ENCODE data around the gene ATP6V0E1.

The ATP6V0E1 gene

DNA sequence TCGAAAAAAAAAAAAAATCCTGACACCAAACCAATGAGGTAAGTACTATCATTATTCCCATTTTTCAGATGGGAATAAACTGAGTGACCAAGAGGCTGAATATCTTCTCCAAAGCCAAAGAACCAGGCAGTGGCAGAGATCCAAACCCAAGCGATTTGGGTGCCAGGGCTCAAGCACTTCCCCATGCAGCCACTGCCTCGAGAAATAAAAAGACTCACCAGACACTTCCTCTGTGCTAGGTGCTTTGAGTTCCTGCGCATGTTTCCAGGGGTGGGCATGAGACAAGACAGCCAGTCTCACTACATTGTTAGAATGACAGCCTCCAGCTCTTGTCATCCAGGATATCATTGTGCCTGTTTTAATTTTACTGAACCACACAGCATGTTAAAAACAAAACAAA lies 26.6 kb upstream of the ATP6V0E1 start:
- DNase-seq (ENCODE audit: low read depth), result no peak

- no peak for DNase-seq (ENCODE audit: low read depth)
These were observed 26.1 kb upstream of the ATP6V0E1 start for GRCh38 chr5:172957458-172957857.

GRCh38 chr5:172958331-172959046 lies 25.1 kb upstream of the ATP6V0E1 start:
- DNase-seq (ENCODE audit: low read depth), result peak; percentile 79

- DNase-seq (ENCODE audit: low read depth), result peak; percentile 56
These were observed 23.5 kb upstream of the ATP6V0E1 start for GRCh38 chr5:172959824-172960799.

DNA sequence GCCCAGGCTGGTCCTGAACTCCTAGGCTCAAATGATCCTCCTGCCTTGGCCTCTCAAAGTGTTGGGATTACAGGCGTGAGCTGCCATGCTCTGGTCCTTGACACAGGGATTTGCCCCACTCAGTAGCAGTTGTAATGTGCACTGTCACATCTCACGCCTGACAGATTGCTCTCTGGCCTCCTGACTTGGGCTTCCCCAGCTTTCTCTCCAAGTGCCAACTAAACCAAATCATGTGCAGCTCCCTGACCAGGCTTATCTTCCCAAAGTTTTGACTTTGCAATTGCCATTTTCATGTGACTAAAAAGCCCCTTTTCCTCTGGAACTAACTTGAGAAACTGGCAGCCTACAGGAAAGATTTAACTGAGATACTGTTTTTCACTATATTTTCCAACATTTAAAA lies 13.7 kb upstream of the ATP6V0E1 start:
- no peak for DNase-seq (ENCODE audit: low read depth)

DNA sequence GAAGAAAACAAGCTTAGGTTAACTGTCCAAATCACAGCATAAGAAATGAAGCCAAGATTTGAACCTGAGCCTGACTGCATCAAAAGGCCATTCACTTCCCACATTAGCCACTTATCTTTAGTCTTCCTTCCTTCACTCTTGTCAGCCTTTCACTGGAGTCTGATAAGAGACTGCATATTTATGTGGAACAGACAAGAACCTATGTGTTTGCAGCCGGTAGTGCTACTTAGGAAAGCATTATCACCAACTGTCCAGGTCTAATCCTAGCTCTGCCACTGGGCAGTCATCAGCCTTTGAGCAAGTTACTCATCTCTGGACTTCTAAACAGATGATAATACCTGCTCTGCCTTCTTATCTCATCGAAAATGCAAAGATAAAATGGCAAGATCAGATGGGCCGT lies 12.1 kb upstream of the ATP6V0E1 start:
- no peak for DNase-seq (ENCODE audit: low read depth)

DNA sequence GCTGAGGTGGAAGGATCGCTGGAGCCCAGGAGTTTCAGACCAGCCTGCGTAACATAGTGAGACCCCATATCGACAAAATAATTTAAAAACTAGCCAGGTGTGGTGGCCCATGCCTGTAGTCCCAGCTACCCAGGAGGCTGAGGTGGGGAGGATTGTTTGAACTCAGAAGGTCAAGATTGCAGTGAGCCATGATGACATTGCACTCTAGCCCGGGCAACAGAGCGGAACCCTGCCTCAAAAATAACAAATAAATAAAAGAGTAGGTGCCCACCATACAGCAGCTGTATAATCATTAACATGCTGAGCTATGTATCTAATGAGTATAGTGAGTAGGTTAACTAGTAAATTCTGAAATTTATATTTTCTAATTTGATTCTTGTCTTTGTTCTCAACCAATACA lies 11.0 kb upstream of the ATP6V0E1 start:
- DNase-seq (ENCODE audit: low read depth), result no peak

- DNase-seq (ENCODE audit: low read depth), result no peak
These were observed 10.2 kb upstream of the ATP6V0E1 start for GRCh38 chr5:172973127-172973916.

- DNase-seq (ENCODE audit: low read depth), result no peak
These were observed 9.6 kb upstream of the ATP6V0E1 start for GRCh38 chr5:172973931-172974330.

- DNase-seq (ENCODE audit: low read depth), result no peak
These were observed 8.3 kb upstream of the ATP6V0E1 start for GRCh38 chr5:172975289-172975688.

- peak; percentile 83 for DNase-seq (ENCODE audit: low read depth)
These were observed 3.8 kb upstream of the ATP6V0E1 start for GRCh38 chr5:172979778-172980177.

DNA sequence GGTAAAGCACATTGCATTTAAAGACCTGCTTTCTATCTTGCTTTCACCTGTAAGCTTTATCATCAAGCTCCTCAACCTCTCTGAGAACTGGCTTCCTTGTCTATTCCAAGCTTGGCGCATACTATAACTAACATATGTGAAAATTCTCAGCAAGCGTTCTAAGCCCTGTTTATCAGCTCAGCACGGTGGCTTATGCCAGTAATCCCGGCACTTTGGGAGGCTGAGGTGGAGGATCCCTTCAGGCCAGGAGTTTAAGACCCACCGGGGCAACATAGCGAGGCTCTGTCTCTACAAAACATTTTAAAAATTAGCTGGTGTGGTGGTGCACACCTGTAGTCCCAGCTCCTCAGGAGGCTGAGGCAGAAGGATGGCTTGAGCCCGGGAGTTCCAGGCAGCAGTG lies 1.6 kb upstream of the ATP6V0E1 start:
- no peak for DNase-seq (ENCODE audit: low read depth)

DNA sequence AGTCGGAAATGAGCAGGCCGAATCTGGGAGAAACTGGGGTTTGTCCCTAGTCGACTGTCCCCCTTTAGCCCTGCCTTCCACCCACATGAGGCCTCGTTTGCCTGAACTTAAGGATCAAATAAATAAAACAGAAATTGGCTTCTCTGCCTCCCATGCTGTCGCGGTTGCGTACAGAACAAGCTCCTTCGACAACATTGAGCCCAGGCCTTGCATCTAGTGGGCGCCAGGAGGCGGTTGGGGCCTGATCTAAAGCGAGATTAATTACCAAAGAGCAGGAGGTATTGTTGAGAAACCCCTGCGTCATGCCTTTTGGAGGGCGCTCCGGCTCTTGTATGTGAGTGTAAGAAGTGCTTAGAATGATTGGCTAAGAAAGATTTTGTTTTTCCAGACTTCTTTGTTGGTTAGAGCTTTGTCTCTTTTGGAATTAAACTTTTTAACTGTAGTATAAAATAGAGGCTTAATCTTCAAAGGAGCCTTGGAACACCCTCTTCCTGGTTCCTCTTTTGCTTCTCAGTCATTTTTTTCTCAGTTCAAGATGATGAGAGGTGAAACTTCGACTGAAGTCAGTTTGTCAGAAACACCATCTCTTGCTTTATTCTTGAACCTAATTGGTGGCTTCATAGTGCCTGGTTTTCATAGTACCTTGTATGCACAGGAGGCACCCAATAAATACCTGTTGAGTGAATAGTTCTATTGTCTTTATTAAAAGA lies 828 bp downstream of the ATP6V0E1 start:
- DNase-seq (ENCODE audit: low read depth), result peak; percentile 92

DNA sequence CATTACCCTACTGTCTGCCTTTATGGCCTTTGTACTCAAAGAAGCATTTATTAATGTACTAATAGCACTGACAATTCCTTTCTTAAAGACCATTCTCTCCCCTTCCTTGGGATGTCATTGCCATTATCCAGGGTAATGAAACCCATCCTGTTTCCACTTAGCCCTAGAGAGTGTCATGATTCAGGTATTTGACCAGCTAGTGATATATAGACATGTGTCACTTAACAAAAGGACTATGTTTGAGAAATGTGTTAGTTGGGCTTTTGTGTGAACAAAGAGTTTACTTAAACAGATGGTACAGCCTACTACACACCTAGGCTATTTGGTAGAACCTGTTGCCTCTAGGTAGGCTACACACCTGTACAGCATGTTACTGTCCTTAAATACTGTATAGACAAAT lies 2.0 kb downstream of the ATP6V0E1 start:
- no peak for DNase-seq (ENCODE audit: low read depth)

GRCh38 chr5:172988276-172988675 lies 4.7 kb downstream of the ATP6V0E1 start:
- DNase-seq (ENCODE audit: low read depth), result no peak

DNA sequence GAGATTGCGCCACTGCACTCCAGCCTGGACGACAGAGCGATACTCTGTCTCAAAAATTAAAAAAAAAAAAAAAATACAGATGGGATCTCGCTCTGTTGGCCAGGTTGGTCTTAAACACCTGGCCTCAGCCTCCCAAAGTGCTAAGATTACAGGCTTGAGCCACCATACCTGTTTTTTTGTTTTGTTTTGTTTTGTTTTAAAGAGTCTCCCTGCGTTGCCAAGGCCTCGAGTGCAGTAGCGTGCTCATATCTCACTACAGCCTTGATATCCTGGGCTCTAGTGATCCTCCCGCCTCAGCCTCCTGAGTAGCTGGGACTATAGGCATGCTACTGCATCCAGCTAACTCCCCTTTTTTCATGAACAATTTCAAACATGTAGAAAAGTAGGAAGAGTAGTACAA lies 7.2 kb downstream of the ATP6V0E1 start:
- no peak for DNase-seq (ENCODE audit: low read depth)

DNA sequence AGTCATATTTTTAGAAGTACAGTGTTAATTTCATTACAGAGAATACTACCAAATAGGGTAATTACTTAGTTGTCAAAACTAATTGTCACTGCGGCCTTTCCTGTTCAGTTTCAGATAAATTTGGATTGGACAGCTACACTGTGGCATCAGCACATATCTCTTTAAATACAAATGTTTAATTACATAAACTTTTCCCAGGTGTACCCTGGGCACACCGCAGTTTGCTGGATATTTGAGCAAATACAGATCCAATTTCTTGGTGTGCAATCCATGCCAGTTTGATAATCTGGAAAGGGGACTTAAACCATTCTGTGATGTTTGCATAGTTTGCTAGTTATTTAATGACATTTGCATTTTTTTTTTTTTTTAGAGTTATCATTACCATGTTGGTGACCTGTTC lies 10.8 kb downstream of the ATP6V0E1 start:
- no peak for DNase-seq (ENCODE audit: low read depth)

DNA sequence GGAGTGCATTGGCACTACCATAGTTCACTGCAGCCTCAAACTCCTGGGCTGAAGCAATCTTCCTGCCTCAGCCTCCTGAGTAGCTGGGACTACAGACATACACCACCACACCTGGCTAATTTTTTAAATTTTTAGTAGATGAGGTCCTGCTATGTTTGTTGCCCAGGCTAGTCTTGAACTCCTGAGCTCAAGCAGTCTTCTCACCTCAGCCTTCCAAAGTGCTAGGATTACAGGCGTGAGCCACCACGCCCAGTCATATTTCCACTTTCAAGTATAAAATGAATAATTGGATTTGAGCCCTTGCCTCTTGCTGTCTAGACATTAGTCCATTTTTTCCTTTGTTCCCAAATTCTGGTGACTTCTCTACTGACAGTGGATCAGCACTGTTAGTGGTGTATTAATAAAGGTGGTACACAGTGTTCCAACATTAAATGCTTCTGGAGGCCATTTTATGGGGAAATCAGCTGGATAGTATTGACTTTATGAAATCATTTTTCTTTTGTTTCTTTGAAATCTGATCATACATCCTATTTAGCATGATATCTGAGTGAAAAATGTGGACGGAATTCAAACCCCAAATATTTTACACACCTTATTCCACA lies 15.9 kb downstream of the ATP6V0E1 start:
- DNase-seq (ENCODE audit: low read depth), result no peak

DNA sequence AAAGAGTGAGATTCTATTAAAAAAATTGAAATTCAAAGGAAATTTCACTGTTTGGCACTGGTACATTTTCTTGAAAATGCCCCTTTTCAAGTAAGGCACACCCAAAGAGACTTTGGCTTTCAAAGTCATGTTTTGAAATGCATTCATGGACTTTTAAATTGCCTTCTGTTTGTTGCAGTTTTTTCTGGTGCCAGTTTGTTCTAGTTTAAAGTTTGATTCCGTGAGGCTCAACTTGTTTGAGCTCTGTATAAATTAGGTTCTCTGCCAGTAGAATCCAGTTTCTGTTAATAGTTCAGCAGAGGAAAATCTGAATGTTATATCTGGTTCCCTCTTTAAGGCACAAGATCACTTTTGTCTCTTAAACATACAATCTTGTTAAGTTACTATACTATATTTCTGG lies 16.4 kb downstream of the ATP6V0E1 start:
- no peak for DNase-seq (ENCODE audit: low read depth)

DNA sequence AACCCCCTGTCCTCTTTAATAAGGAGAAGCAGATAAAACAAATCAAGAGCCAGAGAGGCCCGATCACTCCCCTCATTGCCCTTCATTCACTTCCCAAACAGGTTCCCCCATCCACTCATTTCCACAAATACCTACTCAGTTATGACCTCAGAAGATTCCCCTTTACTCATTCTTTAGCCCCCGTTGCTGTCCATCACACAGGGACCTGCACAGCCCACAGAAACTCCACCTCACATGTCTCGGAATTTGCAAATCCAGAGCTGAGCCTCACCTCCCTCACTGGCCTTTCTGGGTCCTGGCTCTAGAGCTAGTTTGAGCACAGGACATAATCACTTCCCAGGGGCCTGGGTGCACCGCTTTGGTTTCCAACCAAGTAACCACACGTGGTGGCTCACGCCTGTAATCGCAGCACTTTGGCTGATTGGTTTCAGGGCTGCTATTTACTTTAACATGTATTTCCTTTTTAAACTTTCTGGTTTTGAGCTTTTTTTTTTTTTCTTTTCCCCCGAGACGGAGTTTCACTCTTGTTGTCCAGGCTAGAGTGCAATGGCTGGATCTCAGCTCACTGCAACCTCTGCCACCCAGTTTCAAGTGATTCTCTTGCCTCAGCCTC lies 17.8 kb downstream of the ATP6V0E1 start:
- DNase-seq (ENCODE audit: low read depth), result no peak

DNA sequence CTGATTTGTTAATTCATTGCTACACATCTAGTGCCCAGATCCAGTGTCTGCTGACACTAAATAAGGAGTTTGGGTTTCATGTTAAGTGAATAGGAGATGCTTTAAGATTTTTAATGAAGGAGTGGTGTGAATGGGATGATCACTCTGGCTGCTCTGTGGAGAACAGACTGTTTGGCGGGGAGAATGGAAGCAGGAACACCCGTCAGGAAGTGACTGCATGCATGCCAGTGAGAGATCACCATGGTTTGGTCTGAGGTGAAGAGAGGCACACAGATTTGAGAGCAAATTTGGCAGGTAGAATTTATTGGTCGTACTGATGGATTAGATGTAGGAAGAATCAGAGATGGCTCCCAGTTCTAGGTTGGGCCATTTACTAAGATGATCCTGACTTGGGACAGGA lies 19.8 kb downstream of the ATP6V0E1 start:
- DNase-seq (ENCODE audit: low read depth), result no peak

Data from ELR (cell line).